ENCODE data around the gene DCTN3. TPM values are rescaled to one million over a fixed set of nuclear protein-coding genes. Genes with fewer than 3 reads are reported as not detected.
A peak's percentile ranks its signal among the peaks of the same experiment; 100 is the strongest.

The DCTN3 gene
- total RNA-seq, 2 experiments from 2014 or later, result 81.5 to 84.4 TPM

GRCh38 chr9:34662526-34663302 lies 42.4 kb upstream of the DCTN3 start, which contains the start of gene CCL27:
TSS of gene CCL27 (minus strand) at chr9:34662657. CDS start at chr9:34662633, 24 bp downstream.
- H3K36me3 Mint-ChIP-seq (ENCODE audit: low read depth), result peaks cover 43% of the 10 kb centered on the region
- peak within 1 kb of the TSS; percentile 66 to 92 for H3K27ac ChIP-seq (ENCODE audit: low read depth in 1 of 2, low read length in 2 of 2)
- H3K27ac Mint-ChIP-seq, result peak within 1 kb of the TSS; percentile 99
- H3K4me3 ChIP-seq (ENCODE audit: low read length), result peak within 1 kb of the TSS; percentile 12
- H3K9me3 Mint-ChIP-seq, result no peaks in the 10 kb centered on the region
- no peaks in the 10 kb centered on the region for H3K27me3 ChIP-seq (ENCODE audit: control insufficient read depth in 1 of 2, insufficient read depth in 2 of 2, low read length in 2 of 2)
- no peaks in the 10 kb centered on the region for H3K9me3 ChIP-seq (ENCODE audit: control insufficient read depth in 1 of 2, insufficient read depth in 1 of 2, low read length in 2 of 2)
- CTCF ChIA-PET, result interaction anchor here (1.1 to 6.7 kb wide), 4 partner anchors 15 to 39 kb away, joined by 5 to 57 read pairs (median 18); partner anchors contain the start of genes GALT and SIGMAR1
- intact Hi-C loops (cut with DNase I, micrococcal nuclease), result loop anchor here in 1 of 2 experiments (2.0 kb wide), 1 partner anchor 24 kb away; no protein-coding TSS in a partner anchor
- H3K4me3 Mint-ChIP-seq, result peak within 1 kb of the TSS; percentile 97
- TF ChIP-seq CTCF (IDR thresholded peaks at IDR 0.05), result no peak
- no peaks in the 10 kb centered on the region for H3K27me3 Mint-ChIP-seq
- no peak for ATAC-seq (ENCODE audit: poor library complexity)
- peak in 1 of 14 experiments; percentile 28 for DNase-seq
- H3K36me3 ChIP-seq (ENCODE audit: insufficient read depth, low read length), result peaks cover 38% of the 10 kb centered on the region
- H3K4me1 ChIP-seq (ENCODE audit: insufficient read depth, low read length), result peaks cover 71% of the 10 kb centered on the region
- POLR2A ChIA-PET, result interaction anchor here (0.8 to 4.7 kb wide), 8 partner anchors 12 to 484 kb away, joined by 3 to 54 read pairs (median 6); partner anchors contain the start of genes GALT, SIGMAR1 and UBAP1
- H3K4me1 Mint-ChIP-seq (ENCODE audit: low read depth), result peaks cover 52% of the 10 kb centered on the region

DNA sequence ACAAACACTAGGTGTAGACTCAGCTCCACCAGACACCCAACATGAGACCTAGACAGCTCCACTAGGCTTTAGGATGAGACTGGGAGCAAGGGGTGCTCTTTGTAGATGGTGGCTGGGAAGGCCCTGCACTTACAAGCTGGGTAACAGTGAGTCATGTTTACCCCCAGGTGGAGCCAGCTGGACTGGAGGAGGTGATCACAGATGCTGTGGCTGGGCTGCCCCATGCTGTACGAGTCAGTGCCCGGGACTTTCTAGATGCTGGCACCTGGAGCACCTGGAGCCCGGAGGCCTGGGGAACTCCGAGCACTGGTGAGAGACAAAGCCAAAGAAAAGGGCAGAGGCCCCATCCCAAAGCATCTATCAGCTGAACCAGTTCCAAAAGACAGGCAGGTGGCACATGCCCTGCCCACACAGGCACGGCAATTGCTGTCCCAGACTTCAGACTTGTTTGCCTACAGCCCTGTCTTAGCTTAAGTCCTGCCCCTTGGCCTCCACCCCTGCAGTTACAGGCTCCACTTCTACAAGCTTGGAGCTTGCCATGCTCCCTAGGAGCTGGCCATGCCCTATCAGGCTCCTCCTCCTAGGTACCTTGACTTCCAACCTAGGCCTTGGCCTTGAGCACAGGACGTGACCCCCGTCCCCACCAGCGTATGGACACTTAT lies 39.4 kb upstream of the DCTN3 start:
- Mint-ChIP-seq H3K4me1 (ENCODE audit: low read depth) (peaks cover 40% of the 10 kb centered on the region), H3K4me3 (no peak overlapping the region), H3K27me3 (no peaks in the 10 kb centered on the region), H3K9me3 (no peaks in the 10 kb centered on the region), H3K27ac (no peak overlapping the region), H3K36me3 (ENCODE audit: low read depth) (peaks cover 28% of the 10 kb centered on the region)
- ATAC-seq (ENCODE audit: poor library complexity), result no peak
- DNase-seq, result no peak
- Histone ChIP-seq H3K36me3 (ENCODE audit: insufficient read depth, low read length) (peaks cover 38% of the 10 kb centered on the region), H3K27ac (ENCODE audit: low read depth in 1 of 2, low read length in 2 of 2) (no peak overlapping the region), H3K9me3 (ENCODE audit: control insufficient read depth in 1 of 2, insufficient read depth in 1 of 2, low read length in 2 of 2) (no peaks in the 10 kb centered on the region), H3K4me1 (ENCODE audit: insufficient read depth, low read length) (peaks cover 59% of the 10 kb centered on the region), H3K27me3 (ENCODE audit: control insufficient read depth in 1 of 2, insufficient read depth in 2 of 2, low read length in 2 of 2) (no peaks in the 10 kb centered on the region), H3K4me3 (ENCODE audit: low read length) (no peak overlapping the region)
- POLR2A ChIA-PET, result interaction anchor here (1.0 to 3.2 kb wide), 2 partner anchors 13 to 22 kb away, joined by 4 to 15 read pairs; partner anchors contain the start of genes GALT and SIGMAR1
- intact Hi-C loops (cut with DNase I, micrococcal nuclease), result no loop called here
- TF ChIP-seq CTCF (IDR thresholded peaks at IDR 0.05), result no peak
- CTCF ChIA-PET, result interaction anchor here (1.3 to 6.7 kb wide), 2 partner anchors 12 to 43 kb away, joined by 4 to 57 read pairs; partner anchors contain the start of gene GALT

DNA sequence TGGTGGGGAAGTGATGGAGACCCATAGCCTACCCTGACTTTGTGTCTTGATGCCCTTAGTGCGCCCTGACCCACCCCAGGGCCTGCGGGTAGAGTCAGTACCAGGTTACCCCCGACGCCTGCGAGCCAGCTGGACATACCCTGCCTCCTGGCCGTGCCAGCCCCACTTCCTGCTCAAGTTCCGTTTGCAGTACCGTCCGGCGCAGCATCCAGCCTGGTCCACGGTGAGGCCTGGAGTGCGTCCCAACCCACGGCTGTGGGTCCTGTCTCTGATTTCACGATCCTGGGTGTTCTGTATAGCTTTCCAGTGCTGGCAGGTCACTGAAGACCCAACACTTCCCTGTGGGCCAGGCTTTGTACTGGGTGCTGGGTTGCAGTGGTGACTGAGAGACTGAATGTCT lies 38.2 kb upstream of the DCTN3 start:
- H3K4me1 Mint-ChIP-seq (ENCODE audit: low read depth), result peaks cover 32% of the 10 kb centered on the region
- Histone ChIP-seq H3K27me3 (ENCODE audit: control insufficient read depth in 1 of 2, insufficient read depth in 2 of 2, low read length in 2 of 2) (no peaks in the 10 kb centered on the region), H3K4me1 (ENCODE audit: insufficient read depth, low read length) (peaks cover 51% of the 10 kb centered on the region), H3K27ac (ENCODE audit: low read depth in 1 of 2, low read length in 2 of 2) (no peak overlapping the region), H3K4me3 (ENCODE audit: low read length) (no peak overlapping the region), H3K9me3 (ENCODE audit: control insufficient read depth in 1 of 2, insufficient read depth in 1 of 2, low read length in 2 of 2) (no peaks in the 10 kb centered on the region), H3K36me3 (ENCODE audit: insufficient read depth, low read length) (peaks cover 38% of the 10 kb centered on the region)
- ATAC-seq (ENCODE audit: poor library complexity), result no peak
- intact Hi-C loops (cut with DNase I, micrococcal nuclease), result no loop called here
- POLR2A ChIA-PET, result no interaction called here
- H3K36me3 Mint-ChIP-seq (ENCODE audit: low read depth), result peaks cover 23% of the 10 kb centered on the region
- no peak for DNase-seq
- TF ChIP-seq CTCF (IDR thresholded peaks at IDR 0.05), result no peak
- CTCF ChIA-PET, result interaction anchor here (3.1 kb wide), 1 partner anchor 12 kb away, joined by 8 read pairs; the partner anchor contains the start of gene GALT
- no peak overlapping the region for H3K4me3 Mint-ChIP-seq
- H3K27me3 Mint-ChIP-seq, result no peaks in the 10 kb centered on the region
- no peak overlapping the region for H3K27ac Mint-ChIP-seq
- H3K9me3 Mint-ChIP-seq, result no peaks in the 10 kb centered on the region

All from CD4-positive, alpha-beta T cell (primary cell).